IMR-90 (cell line): ENCODE data around the gene ZMYM4. TPM values are rescaled to one million over a fixed set of nuclear protein-coding genes. Genes with fewer than 3 reads are reported as not detected.

ENCODE experiments used
- ATAC-seq: fragments of 200-7000 bp; cut with Tn5 transposase; 2 replicates; pipeline ENCODE4 v1.9.1; 2020; ENCODE audit warnings: low read depth, mild to moderate bottlenecking, moderate library complexity
- BruUV-seq: library from RNA; stranded (reverse); fragments of 400-500 nt; replicated peaks from 2 replicates; lab custom pipeline; 2021; lab: Mats Ljungman, UMichigan
- CTCF ChIA-PET: fragments of 300-600 bp; formaldehyde crosslinking; extraction: SDS; loops from one replicate; lab custom pipeline; 2021; ENCODE audit warnings: antibody characterized with exemption; lab: Yijun Ruan, JAX
- POLR2A ChIA-PET: fragments of 300-600 bp; sonication (Branson Sonifier 250); formaldehyde crosslinking; loops from one replicate; lab custom pipeline; 2022; ENCODE audit warnings: antibody characterized with exemption; ENCODE audit not compliant: unreplicated experiment; lab: Charles Lee
- DNase-seq: peaks from one replicate; pipeline ENCODE4 v3.0.0; 2013
- H2AFZ ChIP-seq: replicated peaks from 2 replicates; pipeline ENCODE3; 2013; ENCODE audit warnings: low read length, mild to moderate bottlenecking; ENCODE audit not compliant: poor library complexity
- H2AK5ac ChIP-seq: 2 replicates; pipeline ENCODE4 v1.6.1; 2013; ENCODE audit warnings: low read depth, low read length, inconsistent platforms
- H2AK9ac ChIP-seq: replicated peaks from 2 replicates; pipeline ENCODE3; 2013; ENCODE audit warnings: mild to moderate bottlenecking, low read depth, low read length, moderate library complexity; ENCODE audit not compliant: poor library complexity
- H2BK120ac ChIP-seq: 2 replicates; pipeline ENCODE4 v1.6.1; 2013; ENCODE audit warnings: low read depth, low read length, inconsistent platforms
- H2BK15ac ChIP-seq: 3 replicates; pipeline ENCODE4 v1.6.1; 2013; ENCODE audit warnings: low read depth, low read length, inconsistent platforms
- H2BK20ac ChIP-seq: 2 replicates; pipeline ENCODE4 v1.6.1; 2013; ENCODE audit warnings: low read depth, mild to moderate bottlenecking, inconsistent platforms, low read length, moderate library complexity
- H2BK5ac ChIP-seq: 2 replicates; pipeline ENCODE4 v1.6.1; 2013; ENCODE audit warnings: mild to moderate bottlenecking, low read depth, low read length, inconsistent platforms; ENCODE audit not compliant: poor library complexity, severe bottlenecking
- H3K14ac ChIP-seq: replicated peaks from 2 replicates; pipeline ENCODE4 v1.6.1; 2013; ENCODE audit warnings: low read depth, low read length, inconsistent platforms
- H3K18ac ChIP-seq: 2 replicates; pipeline ENCODE4 v1.6.1; 2013; ENCODE audit warnings: low read depth, low read length, control low read depth
- H3K23ac ChIP-seq: 2 replicates; pipeline ENCODE4 v1.6.1; 2013; ENCODE audit warnings: low read depth, low read length, inconsistent platforms
- H3K27ac ChIP-seq: 2 replicates; pipeline ENCODE4 v1.5.1; 2013; ENCODE audit warnings: mild to moderate bottlenecking, control low read depth, low read length; ENCODE audit not compliant: insufficient read depth
- H3K27me3 ChIP-seq: 2 replicates; pipeline ENCODE4 v1.6.1; 2013; ENCODE audit warnings: low read length; ENCODE audit not compliant: control insufficient read depth, insufficient read depth
- H3K36me3 ChIP-seq: 2 replicates; pipeline ENCODE4 v1.6.1; 2013; ENCODE audit warnings: low read length, mixed read lengths; ENCODE audit not compliant: control insufficient read depth, insufficient read depth
- H3K4ac ChIP-seq: 2 replicates; pipeline ENCODE4 v1.6.1; 2013; ENCODE audit warnings: low read depth, low read length, inconsistent platforms
- H3K4me1 ChIP-seq: 2 replicates; pipeline ENCODE4 v1.6.1; 2013; ENCODE audit warnings: low read length, mixed read lengths; ENCODE audit not compliant: control insufficient read depth, insufficient read depth
- H3K4me2 ChIP-seq: 2 replicates; pipeline ENCODE4 v1.6.1; 2013; ENCODE audit warnings: low read depth, mild to moderate bottlenecking, control low read depth, low read length, moderate library complexity
- H3K4me3 ChIP-seq: 2 replicates; pipeline ENCODE4 v1.5.1; 2013; ENCODE audit warnings: low read depth, mild to moderate bottlenecking, control low read depth, low read length, moderate library complexity; ENCODE audit not compliant: insufficient read depth
- H3K56ac ChIP-seq: 2 replicates; pipeline ENCODE4 v1.6.1; 2013; ENCODE audit warnings: low read length, inconsistent platforms; ENCODE audit not compliant: insufficient read depth; ENCODE audit errors: extremely low read depth
- H3K79me1 ChIP-seq, 2 experiments: 2 replicates each; pipeline ENCODE4 v1.6.1; 2013; ENCODE audit warnings: low read length in 2 of 2, inconsistent platforms in 1 of 2, low read depth in 1 of 2
- H3K9ac ChIP-seq: 2 replicates; pipeline ENCODE4 v1.6.1; 2013; ENCODE audit warnings: low read depth, low read length, control low read depth
- H3K9me1 ChIP-seq: 2 replicates; pipeline ENCODE4 v1.6.1; 2013; ENCODE audit warnings: low read length, inconsistent platforms; ENCODE audit not compliant: insufficient read depth
- H3K9me3 ChIP-seq: 2 replicates; pipeline ENCODE4 v1.6.1; 2013; ENCODE audit warnings: low read length; ENCODE audit not compliant: control insufficient read depth, insufficient read depth
- H4K20me1 ChIP-seq: 2 replicates; pipeline ENCODE4 v1.6.1; 2013; ENCODE audit warnings: low read length, inconsistent platforms; ENCODE audit not compliant: insufficient read depth
- H4K5ac ChIP-seq: 2 replicates; pipeline ENCODE4 v1.6.1; 2013; ENCODE audit warnings: mild to moderate bottlenecking, low read depth, low read length, control low read depth
- H4K8ac ChIP-seq, 2 experiments: 2 replicates each; pipeline ENCODE4 v1.6.1; 2013; ENCODE audit warnings: low read depth in 2 of 2, low read length in 2 of 2, control low read depth in 1 of 2, inconsistent platforms in 1 of 2
- H4K91ac ChIP-seq: 2 replicates; pipeline ENCODE4 v1.6.1; 2013; ENCODE audit warnings: low read depth, low read length, inconsistent platforms; ENCODE audit not compliant: insufficient read depth
- BHLHE40 ChIP-seq: fragments of 150-350 bp; IDR thresholded peaks from 2 replicates; pipeline ENCODE4 v1.6.1; 2016; ENCODE audit warnings: mild to moderate bottlenecking, low read depth, low read length
- CEBPB ChIP-seq: IDR thresholded peaks from 2 replicates; pipeline ENCODE4 v1.6.1; 2012; ENCODE audit warnings: low read depth, low read length, improper control_type of control experiment
- CHD1 ChIP-seq: IDR thresholded peaks from 2 replicates; pipeline ENCODE4 v1.6.1; 2012; ENCODE audit warnings: low read depth, low read length, improper control_type of control experiment
- ELK1 ChIP-seq: fragments of 150-350 bp; IDR thresholded peaks from 2 replicates; pipeline ENCODE4 v1.6.1; 2016; ENCODE audit warnings: low read depth, mild to moderate bottlenecking, low read length, moderate library complexity, borderline replicate concordance
- FOS ChIP-seq: fragments of 150-350 bp; IDR thresholded peaks from 2 replicates; pipeline ENCODE4 v1.6.1; 2016; ENCODE audit warnings: low read depth, low read length
- MAFK ChIP-seq: IDR thresholded peaks from 2 replicates; pipeline ENCODE4 v1.6.1; 2012; ENCODE audit warnings: low read depth, low read length, improper control_type of control experiment
- MAZ ChIP-seq: IDR thresholded peaks from 2 replicates; pipeline ENCODE4 v1.6.1; 2012; ENCODE audit warnings: low read depth, mild to moderate bottlenecking, low read length, improper control_type of control experiment, moderate library complexity, borderline replicate concordance
- MXI1 ChIP-seq: IDR thresholded peaks from 2 replicates; pipeline ENCODE4 v1.6.1; 2012; ENCODE audit warnings: low read depth, mild to moderate bottlenecking, low read length, moderate library complexity, borderline replicate concordance
- NFE2L2 ChIP-seq: fragments of 150-350 bp; IDR thresholded peaks from 2 replicates; pipeline ENCODE4 v1.6.1; 2016; ENCODE audit warnings: low read depth, mild to moderate bottlenecking, low read length
- POLR2A ChIP-seq: IDR thresholded peaks from 2 replicates; pipeline ENCODE4 v1.6.1; 2012; ENCODE audit warnings: mild to moderate bottlenecking, low read depth, low read length
- RAD21 ChIP-seq: IDR thresholded peaks from 2 replicates; pipeline ENCODE4 v1.6.1; 2012; ENCODE audit warnings: low read length, improper control_type of control experiment
- RCOR1 ChIP-seq: IDR thresholded peaks from 2 replicates; pipeline ENCODE4 v1.6.1; 2012; ENCODE audit warnings: mild to moderate bottlenecking, low read length, improper control_type of control experiment; ENCODE audit not compliant: insufficient replicate concordance
- RFX5 ChIP-seq: IDR thresholded peaks from 2 replicates; pipeline ENCODE4 v1.8.0; 2012; ENCODE audit warnings: low read depth, mild to moderate bottlenecking, low read length, moderate library complexity
- SMC3 ChIP-seq: fragments of 150-350 bp; IDR thresholded peaks from 2 replicates; pipeline ENCODE4 v1.6.1; 2016; ENCODE audit warnings: low read depth, mild to moderate bottlenecking, antibody characterized with exemption, low read length, moderate library complexity
- USF2 ChIP-seq: fragments of 150-350 bp; IDR thresholded peaks from 2 replicates; pipeline ENCODE4 v1.6.1; 2017; ENCODE audit warnings: mild to moderate bottlenecking, antibody characterized with exemption, low read length, low read depth
- WGBS, 2 experiments: methylation state at CpG; one replicate each; pipeline versions ENCODE4 v1.1.5 to v1.1.7; 2013; ENCODE audit warnings: missing lambda C conversion rate in 2 of 2; ENCODE audit not compliant: insufficient read length in 1 of 2; ENCODE audit errors: extremely low coverage in 2 of 2; 5-methylcytosine and 5-hydroxymethylcytosine counted together
- dilution Hi-C: fragments of 300-500 bp; cut with HindIII; formaldehyde crosslinking; loops from one replicate; pipeline ENCODE4 v1.14.3; 2018; ENCODE audit warnings: low sequenced_read_pairs; ENCODE audit not compliant: unreplicated experiment
- in situ Hi-C: fragments of 300-500 bp; cut with MboI; formaldehyde crosslinking; loops from 3 replicates; pipeline ENCODE4 v1.14.3; 2019; ENCODE audit warnings: low sequenced_read_pairs, inconsistent platforms, mixed read lengths
- intact Hi-C: fragments of 100-400 bp; cut with micrococcal nuclease; formaldehyde crosslinking; loops from 2 replicates; pipeline ENCODE4 v1.10.0; 2022
- polyA plus RNA-seq, 3 experiments: library from polyadenylated mRNA; depleted of rRNA; stranded (reverse); fragments of >200 nt; gene quantifications; 2 replicates each; pipeline ENCODE4 v1.2.3, GENCODE V29; 2012; ENCODE audit warnings: low replicate concordance in 1 of 3
- total RNA-seq: library from RNA; depleted of rRNA; stranded (reverse); fragments of >200 nt; gene quantifications from 2 replicates; pipeline ENCODE4 v1.2.3, GENCODE V29; 2012
- TF ChIP-seq, protein P1 (sequence below): conservative IDR thresholded peaks from 2 replicates; pipeline ENCODE4 v1.5.1; 2012; ENCODE audit warnings: mild to moderate bottlenecking, low read depth, low read length, improper control_type of control experiment

ZMYM4 gene
- total and polyA plus RNA-seq, 2 of the 4 experiments (the other 2 are of a cell fraction): 14.7 to 53.8 TPM

GRCh38 chr1:35426097-35426586, 157.6 kb downstream of the ZMYM4 start:
- H3K18ac ChIP-seq: no peak overlapping the region
- H3K23ac ChIP-seq: no peak overlapping the region
- dilution Hi-C loops (no loop called here), intact Hi-C loops (no loop called here), in situ Hi-C loops (no loop called here)
- BruUV-seq: no TSS peak
- no peak overlapping the region for H4K5ac ChIP-seq
- H3K9me1 ChIP-seq: peaks cover 7% of the 10 kb centered on the region
- H2BK15ac ChIP-seq: no peak overlapping the region
- H3K79me1 ChIP-seq: peaks cover 0 to 3% of the 10 kb centered on the region in 2 experiments; a peak in 1 of 4 replicates
- no peak overlapping the region for H2BK5ac ChIP-seq
- H2AFZ ChIP-seq: no peak overlapping the region
- H3K56ac ChIP-seq: no peak overlapping the region
- H2AK9ac ChIP-seq: no peak overlapping the region
- H3K4me3 ChIP-seq: no peak overlapping the region
- H2BK120ac ChIP-seq: no peak overlapping the region
- H3K4me1 ChIP-seq: peaks cover 2% of the 10 kb centered on the region; the same call in 1 of the 2 replicates
- no peak overlapping the region for H4K91ac ChIP-seq
- H3K9ac ChIP-seq: no peak overlapping the region
- H3K27me3 ChIP-seq: no peaks in the 10 kb centered on the region
- H3K27ac ChIP-seq: no peak overlapping the region
- no CpG with 5 or more reads among the region's 2 CpGs for WGBS, 2 experiments
- CTCF ChIA-PET: no interaction called here
- H3K14ac ChIP-seq: no peak overlapping the region
- H2AK5ac ChIP-seq: no peak overlapping the region
- no peak overlapping the region for H3K4ac ChIP-seq
- H3K4me2 ChIP-seq: no peak overlapping the region
- no peak for ATAC-seq
- no peak overlapping the region for H2BK20ac ChIP-seq
- no peak for DNase-seq
- H3K9me3 ChIP-seq: no peaks in the 10 kb centered on the region
- H4K8ac ChIP-seq: no peak overlapping the region
- POLR2A ChIA-PET: no interaction called here
- TF ChIP-seq ELK1 (no peak), MAZ (no peak), USF2 (no peak), BHLHE40 (no peak), RFX5 (no peak), POLR2A (no peak), NFE2L2 (no peak), CEBPB (no peak), CHD1 (no peak), MAFK (no peak), MXI1 (no peak), RCOR1 (no peak), FOS (no peak), SMC3 (no peak), RAD21 (no peak)
- TF ChIP-seq, protein P1, sequence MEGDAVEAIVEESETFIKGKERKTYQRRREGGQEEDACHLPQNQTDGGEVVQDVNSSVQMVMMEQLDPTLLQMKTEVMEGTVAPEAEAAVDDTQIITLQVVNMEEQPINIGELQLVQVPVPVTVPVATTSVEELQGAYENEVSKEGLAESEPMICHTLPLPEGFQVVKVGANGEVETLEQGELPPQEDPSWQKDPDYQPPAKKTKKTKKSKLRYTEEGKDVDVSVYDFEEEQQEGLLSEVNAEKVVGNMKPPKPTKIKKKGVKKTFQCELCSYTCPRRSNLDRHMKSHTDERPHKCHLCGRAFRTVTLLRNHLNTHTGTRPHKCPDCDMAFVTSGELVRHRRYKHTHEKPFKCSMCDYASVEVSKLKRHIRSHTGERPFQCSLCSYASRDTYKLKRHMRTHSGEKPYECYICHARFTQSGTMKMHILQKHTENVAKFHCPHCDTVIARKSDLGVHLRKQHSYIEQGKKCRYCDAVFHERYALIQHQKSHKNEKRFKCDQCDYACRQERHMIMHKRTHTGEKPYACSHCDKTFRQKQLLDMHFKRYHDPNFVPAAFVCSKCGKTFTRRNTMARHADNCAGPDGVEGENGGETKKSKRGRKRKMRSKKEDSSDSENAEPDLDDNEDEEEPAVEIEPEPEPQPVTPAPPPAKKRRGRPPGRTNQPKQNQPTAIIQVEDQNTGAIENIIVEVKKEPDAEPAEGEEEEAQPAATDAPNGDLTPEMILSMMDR: no peak
- H3K36me3 ChIP-seq: peaks cover 11% of the 10 kb centered on the region; the same call in 1 of the 2 replicates
- peaks cover 3% of the 10 kb centered on the region; the same call in 1 of the 2 replicates for H4K20me1 ChIP-seq
